Effector memory CD4-positive, alpha-beta T cell (primary cell): Measurements from ENCODE around the gene PPRC1.

Experiments
- DNase-seq, 3 donors: peaks; one replicate each; pipeline ENCODE4 v3.0.0-alpha.2; 2020
- H3K27ac ChIP-seq: 2 replicates; pipeline ENCODE4 v1.7.0; 2013; ENCODE audit warnings: mild to moderate bottlenecking, low read length, moderate library complexity; ENCODE audit not compliant: insufficient read depth, poor library complexity, severe bottlenecking
- H3K27me3 ChIP-seq: replicated peaks from 2 replicates; pipeline ENCODE4 v1.7.0; 2013; ENCODE audit warnings: mild to moderate bottlenecking, low read length; ENCODE audit not compliant: insufficient read depth, control insufficient read depth, poor library complexity, severe bottlenecking
- H3K36me3 ChIP-seq: 2 replicates; pipeline ENCODE4 v1.7.0; 2013; ENCODE audit warnings: mild to moderate bottlenecking, low read length, moderate library complexity; ENCODE audit not compliant: control insufficient read depth, insufficient read depth
- H3K4me1 ChIP-seq: 2 replicates; pipeline ENCODE4 v1.7.0; 2013; ENCODE audit warnings: low read length, mild to moderate bottlenecking; ENCODE audit not compliant: control insufficient read depth, insufficient read depth, poor library complexity, severe bottlenecking
- H3K4me3 ChIP-seq: 2 replicates; pipeline ENCODE4 v1.7.0; 2013; ENCODE audit warnings: low read length, low read depth, mild to moderate bottlenecking; ENCODE audit not compliant: insufficient read depth, poor library complexity, severe bottlenecking
- H3K9me3 ChIP-seq: 2 replicates; pipeline ENCODE4 v1.7.0; 2013; ENCODE audit warnings: mild to moderate bottlenecking, low read length, moderate library complexity; ENCODE audit not compliant: control insufficient read depth

The PPRC1 gene

DNA sequence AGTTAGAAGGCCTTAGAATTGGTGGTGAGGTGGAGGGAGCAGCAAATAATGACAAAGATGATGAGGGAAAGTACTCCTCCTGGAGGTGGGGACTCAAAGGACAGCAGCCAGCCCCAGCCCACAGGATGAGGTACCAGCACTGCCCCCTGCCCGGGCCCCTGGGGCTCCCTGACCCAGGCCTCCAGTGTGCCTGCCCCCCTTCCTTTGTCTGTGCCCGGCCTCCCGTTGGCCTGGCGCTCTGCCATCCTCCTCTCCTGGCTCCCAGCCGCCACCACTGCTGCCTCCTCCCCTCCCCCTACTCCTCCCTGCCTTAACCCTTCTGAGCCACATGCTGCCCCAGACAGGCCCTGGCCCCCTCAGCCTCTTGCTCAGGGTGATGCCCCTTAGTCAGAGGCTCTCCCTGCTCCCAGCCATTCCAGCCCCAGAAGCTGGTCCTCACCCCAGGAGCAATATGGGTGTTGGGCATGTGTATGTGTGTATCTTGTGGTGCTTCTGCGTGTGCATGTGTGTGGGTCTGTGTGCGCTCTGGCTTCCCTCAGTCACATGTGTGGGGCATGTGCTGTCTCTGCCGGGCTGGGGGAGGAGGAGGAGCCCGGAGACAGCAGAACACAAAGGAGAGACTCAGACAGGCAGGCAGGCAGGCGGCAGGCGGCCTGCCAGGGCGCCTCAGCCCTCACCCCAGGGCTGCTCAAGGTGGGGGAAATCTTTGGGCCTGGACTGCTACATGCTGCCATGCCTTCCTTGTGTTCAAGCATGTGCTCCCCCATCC is 15.3 kb upstream of the PPRC1 start:
- Histone ChIP-seq H3K4me1 (peaks cover 63% of the 10 kb centered on the region), H3K36me3 (no peaks in the 10 kb centered on the region), H3K27me3 (no peaks in the 10 kb centered on the region), H3K9me3 (no peaks in the 10 kb centered on the region), H3K4me3 (peak overlapping the region; percentile 88), H3K27ac (peak overlapping the region; percentile 95)
- peak; percentile 44 to 61 (median 50) for DNase-seq

DNA sequence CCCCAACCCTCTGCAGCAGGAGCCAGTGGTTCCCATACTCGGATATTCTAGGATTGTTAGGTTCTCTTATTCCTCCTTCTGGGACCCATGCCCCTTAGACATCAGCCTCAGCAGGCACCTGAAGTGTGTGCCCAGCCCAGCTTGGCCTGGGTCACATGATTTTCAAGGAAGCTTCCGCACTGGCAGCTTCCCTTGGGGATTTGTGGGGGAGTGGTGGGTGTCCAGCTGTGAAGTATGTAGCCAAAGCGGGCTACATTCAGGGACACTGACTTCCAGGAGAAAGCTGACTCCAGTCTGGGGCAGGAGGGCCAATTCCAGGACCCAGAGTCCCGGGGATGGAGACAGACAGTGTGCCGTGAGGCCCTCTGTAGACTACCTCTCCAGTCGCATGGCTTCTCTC is 14.0 kb upstream of the PPRC1 start:
- Histone ChIP-seq H3K27ac (peak overlapping the region; percentile 95), H3K4me3 (peak overlapping the region; percentile 88), H3K36me3 (no peaks in the 10 kb centered on the region), H3K9me3 (no peaks in the 10 kb centered on the region), H3K4me1 (peaks cover 50% of the 10 kb centered on the region), H3K27me3 (no peaks in the 10 kb centered on the region)
- DNase-seq, result no peak

DNA sequence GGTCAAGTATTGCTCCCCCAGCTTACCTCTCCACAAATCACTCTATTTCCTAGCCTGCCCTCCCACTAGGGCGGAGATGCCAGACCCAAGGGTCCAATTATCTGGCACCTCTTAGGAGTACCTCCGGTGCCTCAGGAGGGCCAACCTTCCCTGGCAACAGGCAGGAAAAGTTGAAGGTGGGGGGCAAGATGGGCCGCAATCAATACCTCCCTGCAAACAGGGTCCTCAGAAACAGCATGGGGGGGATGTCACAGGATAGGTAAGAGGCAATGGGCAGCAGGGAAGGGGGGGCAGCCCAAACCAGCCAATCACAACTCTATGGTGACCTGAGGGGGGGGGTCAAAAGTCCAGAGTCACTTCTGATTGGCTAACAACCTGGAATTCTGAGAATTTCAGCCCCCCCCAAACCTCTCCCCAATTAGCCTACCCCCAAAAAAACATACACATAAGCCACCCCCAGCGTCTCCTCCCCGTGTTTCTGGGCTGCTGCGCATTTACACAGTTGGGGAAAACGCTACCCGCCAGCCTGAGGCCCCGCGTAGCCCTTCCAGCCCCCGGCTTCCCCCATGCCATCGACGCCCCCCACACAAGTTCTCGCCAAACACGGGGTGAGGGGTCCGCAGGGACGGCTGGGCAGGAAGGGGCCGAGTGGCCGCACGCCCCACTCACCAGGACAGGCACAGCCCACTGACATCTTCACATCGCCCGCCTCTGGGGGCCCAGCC is 13.3 kb upstream of the PPRC1 start:
- peak overlapping the region; percentile 88 for H3K4me3 ChIP-seq
- peaks cover 46% of the 10 kb centered on the region for H3K4me1 ChIP-seq
- DNase-seq, result peak in 2 of 3 donors; percentile 25 to 28
- H3K36me3 ChIP-seq, result no peaks in the 10 kb centered on the region
- peak overlapping the region; percentile 95 for H3K27ac ChIP-seq
- H3K9me3 ChIP-seq, result no peaks in the 10 kb centered on the region
- H3K27me3 ChIP-seq, result no peaks in the 10 kb centered on the region

DNA sequence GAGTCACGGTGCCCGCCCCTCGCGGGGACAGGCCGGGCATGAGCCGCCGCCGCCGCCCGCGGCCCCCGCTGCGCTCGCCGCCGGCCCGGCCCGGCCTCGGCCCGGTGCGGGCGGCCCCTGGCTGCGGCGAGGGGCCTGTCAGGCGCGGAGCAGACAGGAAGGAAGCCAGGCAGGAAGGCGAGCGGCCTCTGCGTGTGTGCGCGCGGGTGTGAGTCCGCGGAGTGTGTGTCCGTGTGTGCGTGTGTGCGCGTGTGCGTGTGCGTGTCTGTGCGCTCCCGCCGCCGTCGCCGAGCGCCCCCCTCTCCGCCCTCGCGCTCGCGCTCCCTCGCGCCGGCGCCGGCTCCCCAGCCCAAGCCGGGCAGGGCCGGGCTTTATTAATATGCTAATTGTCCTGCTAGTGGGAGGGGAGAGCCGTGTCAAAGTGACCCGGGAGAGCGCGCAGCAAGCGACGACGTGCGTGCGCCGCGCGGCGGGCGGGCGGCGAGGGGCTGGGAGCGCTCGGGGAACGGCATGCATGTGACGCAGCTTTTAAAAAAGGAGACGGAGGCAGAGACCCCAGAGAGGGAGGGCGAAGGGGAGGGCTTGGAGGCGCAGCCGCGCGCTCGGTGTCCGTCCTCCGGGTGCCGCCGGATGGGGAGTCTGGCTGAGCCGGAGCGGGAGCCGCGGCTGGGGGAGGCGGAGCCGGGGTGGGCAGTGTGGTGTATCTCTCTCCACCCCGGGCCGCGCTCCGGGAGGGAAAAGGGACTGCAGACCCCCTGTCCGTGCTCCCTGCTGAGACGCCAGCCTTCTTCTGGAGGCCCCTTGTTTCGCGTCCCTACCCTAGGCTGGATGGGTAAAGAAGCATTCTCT is 12.5 kb upstream of the PPRC1 start, which contains the start of gene LDB1:
TSS of gene LDB1 (minus strand) at position 227 of the 849 bp plus-strand sequence. CDS start 258 bp downstream, outside the sequence.
- Histone ChIP-seq H3K9me3 (no peaks in the 10 kb centered on the region), H3K4me3 (peak within 1 kb of the TSS; percentile 88), H3K36me3 (no peaks in the 10 kb centered on the region), H3K4me1 (peaks cover 43% of the 10 kb centered on the region), H3K27ac (peak within 1 kb of the TSS; percentile 95), H3K27me3 (no peaks in the 10 kb centered on the region)
- peak; percentile 56 to 63 (median 59) for DNase-seq

DNA sequence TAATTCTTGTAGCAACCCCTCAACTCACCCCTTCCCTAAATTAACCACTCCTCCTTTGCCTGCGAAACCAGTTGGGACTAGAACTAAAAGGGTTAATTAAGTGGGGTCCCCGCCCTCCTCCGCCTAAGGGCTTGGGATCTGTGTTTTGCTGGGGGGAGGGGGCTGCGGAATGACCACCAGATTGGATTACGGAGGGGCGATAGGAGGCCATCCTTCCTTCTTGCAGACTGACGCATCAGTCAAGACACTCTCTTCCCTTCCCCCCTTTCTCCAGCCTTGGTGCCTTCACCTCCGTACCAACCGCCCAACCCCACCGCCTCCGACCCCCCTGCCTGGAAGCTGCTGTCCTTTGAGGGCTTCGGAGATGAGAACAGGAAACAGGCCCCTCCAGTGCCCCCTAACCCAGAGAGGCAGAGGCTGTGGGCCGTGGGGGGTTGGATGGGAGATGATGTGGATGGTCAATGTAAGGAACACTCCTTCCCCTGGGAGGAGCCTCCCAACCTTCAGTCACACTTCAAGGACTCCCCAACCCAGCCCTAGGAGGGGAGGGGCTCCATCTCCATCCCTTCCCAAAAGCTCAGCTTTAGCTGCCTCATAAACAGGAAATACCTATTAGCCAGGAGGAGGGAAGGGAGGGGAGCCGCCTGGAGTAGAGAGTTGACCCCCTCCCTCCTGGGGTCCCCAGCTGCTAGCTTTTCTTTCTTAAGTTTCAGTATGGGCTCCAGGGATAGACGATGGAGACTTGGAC is 11.7 kb upstream of the PPRC1 start:
- H3K4me1 ChIP-seq, result peaks cover 42% of the 10 kb centered on the region

DNA sequence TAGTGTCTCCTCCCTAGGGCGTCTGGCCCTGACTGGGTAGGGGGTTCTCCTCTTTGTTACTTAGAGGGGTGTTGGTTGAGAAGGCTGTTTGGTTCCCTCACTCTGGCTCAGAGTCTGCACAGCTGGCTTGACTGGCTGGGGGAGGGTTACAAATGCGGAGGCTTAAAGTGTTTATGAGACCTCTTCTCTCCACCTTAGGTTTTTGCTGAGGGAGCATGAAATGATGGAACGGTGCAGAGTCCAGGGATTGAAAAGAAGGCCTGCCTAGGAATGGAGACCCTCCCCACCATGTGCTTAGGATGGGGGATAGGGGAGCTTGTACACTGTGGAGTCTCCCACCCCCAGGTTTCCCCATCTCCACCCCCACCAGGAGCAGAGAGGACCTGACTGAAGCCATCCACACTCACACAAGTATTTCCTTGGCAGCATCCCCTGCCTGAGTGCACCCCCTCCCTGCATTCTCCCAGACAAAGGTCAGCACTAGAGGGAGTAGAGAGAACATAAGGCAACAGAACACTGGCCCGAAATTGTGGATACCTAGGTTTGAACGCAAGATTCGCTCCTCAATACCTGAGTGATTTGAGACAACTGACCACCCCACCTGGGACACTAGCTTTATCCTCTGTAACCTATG is 11.0 kb upstream of the PPRC1 start:
- H3K27me3 ChIP-seq, result no peaks in the 10 kb centered on the region
- DNase-seq, result no peak
- no peak overlapping the region for H3K4me3 ChIP-seq
- peaks cover 36% of the 10 kb centered on the region for H3K4me1 ChIP-seq
- H3K27ac ChIP-seq, result peak overlapping the region; percentile 95
- no peaks in the 10 kb centered on the region for H3K9me3 ChIP-seq
- no peaks in the 10 kb centered on the region for H3K36me3 ChIP-seq

More for the DNA sequence above, 11.7 kb upstream of the PPRC1 start:
- Histone ChIP-seq H3K9me3 (no peaks in the 10 kb centered on the region), H3K36me3 (no peaks in the 10 kb centered on the region), H3K27ac (peak overlapping the region; percentile 95), H3K4me3 (peak overlapping the region; percentile 88), H3K27me3 (no peaks in the 10 kb centered on the region)
- DNase-seq, result no peak

DNA sequence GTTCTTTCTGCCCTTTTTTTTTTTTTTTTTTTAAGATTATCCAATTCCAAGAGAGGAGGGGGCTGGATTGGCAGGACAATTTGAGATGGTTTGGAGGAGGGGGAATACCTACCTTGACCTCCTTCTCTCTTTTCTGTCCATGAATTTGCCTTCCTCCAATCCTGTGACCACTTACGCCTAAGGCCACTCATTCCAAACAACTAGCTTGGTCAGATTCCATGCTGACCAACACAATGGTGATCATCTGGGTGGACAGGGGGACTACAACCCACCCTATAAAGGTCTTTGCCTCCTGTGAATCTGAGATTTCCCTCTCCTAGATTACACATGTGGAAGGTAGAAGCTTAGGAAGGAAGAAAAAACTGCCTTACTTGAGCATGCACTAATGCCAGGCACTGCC is 10.4 kb upstream of the PPRC1 start:
- Histone ChIP-seq H3K27me3 (no peaks in the 10 kb centered on the region), H3K4me1 (peaks cover 30% of the 10 kb centered on the region), H3K4me3 (no peak overlapping the region), H3K9me3 (no peaks in the 10 kb centered on the region), H3K27ac (no peak overlapping the region), H3K36me3 (no peaks in the 10 kb centered on the region)
- no peak for DNase-seq

DNA sequence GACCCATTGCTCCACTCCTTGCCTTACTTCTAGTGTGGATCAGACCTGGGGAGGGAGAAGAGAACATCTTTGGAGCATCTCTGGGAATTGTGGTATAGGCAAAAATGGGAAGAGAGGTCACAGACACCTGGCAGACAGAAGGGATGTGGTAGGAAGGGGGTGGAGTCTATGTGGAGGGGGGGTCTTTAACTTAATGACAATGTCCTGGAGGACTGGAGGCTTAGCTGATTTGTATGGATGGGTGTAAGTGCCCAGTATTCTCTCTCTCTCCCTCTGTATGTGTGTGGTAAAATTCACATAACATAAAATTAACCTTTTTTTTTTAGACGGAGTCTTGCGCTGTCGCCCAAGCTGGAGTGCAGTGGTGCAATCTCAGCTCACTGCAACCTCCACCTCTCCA is 9.6 kb upstream of the PPRC1 start:
- Histone ChIP-seq H3K27ac (no peak overlapping the region), H3K36me3 (no peaks in the 10 kb centered on the region), H3K4me3 (no peak overlapping the region), H3K4me1 (peaks cover 22% of the 10 kb centered on the region), H3K9me3 (no peaks in the 10 kb centered on the region), H3K27me3 (no peaks in the 10 kb centered on the region)
- no peak for DNase-seq
